Measurements from ENCODE around the gene AGBL4.

DNA sequence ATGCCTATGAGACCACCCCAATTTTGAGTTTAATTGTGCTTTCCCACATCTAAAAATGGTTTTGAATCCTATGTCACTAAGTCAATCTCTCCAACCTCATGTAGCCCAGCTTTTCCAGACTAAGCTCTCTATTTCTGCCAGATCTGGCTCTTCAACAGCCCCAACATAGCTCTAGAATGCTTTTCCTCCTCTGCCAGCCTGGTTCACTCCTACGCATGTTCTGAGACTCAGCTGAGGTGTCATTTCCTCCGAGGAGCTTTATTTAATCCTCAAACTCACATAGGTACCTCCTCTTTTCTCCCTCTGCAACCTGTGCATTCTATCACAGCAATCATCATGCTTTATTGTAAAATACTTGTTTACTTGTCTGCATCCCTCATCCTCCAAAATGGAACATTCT, 729.2 kb downstream of the AGBL4 start:
- TF ChIP-seq NR1H2 (CRISPR knock-in tag; IDR thresholded peaks at IDR 0.05) (no peak), TBP (optimal IDR thresholded peaks at IDR 0.05; ENCODE audit: low read depth, low read length) (no peak), ZNF583 (CRISPR knock-in tag; IDR thresholded peaks at IDR 0.05) (no peak), MYC (IDR thresholded peaks at IDR 0.05; ENCODE audit: low read depth, low read length) (no peak), MYC (CRISPR knock-in tag; IDR thresholded peaks at IDR 0.05; ENCODE audit: borderline replicate concordance, low read depth) (no peak), ZKSCAN8 (CRISPR knock-in tag; IDR thresholded peaks at IDR 0.05) (no peak), CTCF (IDR thresholded peaks at IDR 0.05 in 2 of 3, conservative IDR thresholded peaks at IDR 0.05 in 1 of 3; ENCODE audit: insufficient read depth in 2 of 3, low read depth in 1 of 3, low read length in 3 of 3) (no peak), ZZZ3 (IDR thresholded peaks at IDR 0.05) (no peak), ZNF699 (CRISPR knock-in tag; IDR thresholded peaks at IDR 0.05; ENCODE audit: insufficient replicate concordance) (no peak), CREB1 (IDR thresholded peaks at IDR 0.05) (no peak), CREB1 (CRISPR knock-in tag; IDR thresholded peaks at IDR 0.05) (no peak), PHF8 (IDR thresholded peaks at IDR 0.05; ENCODE audit: borderline replicate concordance, low read length) (no peak), EZH2 (IDR thresholded peaks at IDR 0.05; ENCODE audit: borderline replicate concordance, low read depth, low read length) (no peak)
- TF ChIP-seq, protein P1, sequence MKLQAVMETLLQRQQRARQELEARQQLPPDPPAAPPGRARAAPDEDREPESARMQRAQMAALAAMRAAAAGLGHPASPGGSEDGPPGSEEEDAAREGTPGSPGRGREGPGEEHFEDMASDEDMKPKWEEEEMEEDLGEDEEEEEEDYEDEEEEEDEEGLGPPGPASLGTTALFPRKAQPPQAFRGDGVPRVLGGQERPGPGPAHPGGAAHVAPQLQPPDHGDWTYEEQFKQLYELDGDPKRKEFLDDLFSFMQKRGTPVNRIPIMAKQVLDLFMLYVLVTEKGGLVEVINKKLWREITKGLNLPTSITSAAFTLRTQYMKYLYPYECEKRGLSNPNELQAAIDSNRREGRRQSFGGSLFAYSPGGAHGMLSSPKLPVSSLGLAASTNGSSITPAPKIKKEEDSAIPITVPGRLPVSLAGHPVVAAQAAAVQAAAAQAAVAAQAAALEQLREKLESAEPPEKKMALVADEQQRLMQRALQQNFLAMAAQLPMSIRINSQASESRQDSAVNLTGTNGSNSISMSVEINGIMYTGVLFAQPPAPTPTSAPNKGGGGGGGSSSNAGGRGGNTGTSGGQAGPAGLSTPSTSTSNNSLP (IDR thresholded peaks at IDR 0.05; ENCODE audit: borderline replicate concordance, low read depth, low read length): no peak
